Mesenchymal stem cell (in vitro differentiated cells and primary cell): Measurements from ENCODE around the gene RAB41.
"Not testable (repeated sequence)": the region's sequence is repeated elsewhere in the genome, so short reads cannot be mapped to it uniquely, and the experiment has no call there.

Experiments used
- DNase-seq: peaks from one replicate; pipeline ENCODE4 v3.0.0-alpha.2; 2013
- H2AFZ ChIP-seq: one replicate; pipeline ENCODE4 v1.6.1; 2013; ENCODE audit warnings: low read depth, mild to moderate bottlenecking, control low read depth, inconsistent platforms, low read length, moderate library complexity
- H2AK5ac ChIP-seq: 2 replicates; pipeline ENCODE4 v1.6.1; 2013; ENCODE audit warnings: low read length, moderate library complexity, mild to moderate bottlenecking, inconsistent platforms; ENCODE audit not compliant: severe bottlenecking
- H2BK120ac ChIP-seq: one replicate; pipeline ENCODE4 v1.6.1; 2013; ENCODE audit warnings: low read depth, mild to moderate bottlenecking, inconsistent platforms, low read length, moderate library complexity
- H2BK12ac ChIP-seq, 2 experiments: one replicate each; pipeline ENCODE4 v1.6.1; 2013; ENCODE audit warnings: inconsistent platforms in 2 of 2, low read length in 2 of 2, mild to moderate bottlenecking in 2 of 2, moderate library complexity in 2 of 2, control low read depth in 1 of 2
- H2BK15ac ChIP-seq: one replicate; pipeline ENCODE4 v1.6.1; 2013; ENCODE audit warnings: mild to moderate bottlenecking, low read depth, inconsistent platforms; ENCODE audit not compliant: poor library complexity, severe bottlenecking
- H2BK5ac ChIP-seq: 2 replicates; pipeline ENCODE4 v1.6.1; 2013; ENCODE audit warnings: low read depth, mild to moderate bottlenecking, low read length, control low read depth, inconsistent platforms; ENCODE audit not compliant: poor library complexity, severe bottlenecking
- H3K14ac ChIP-seq, 2 experiments: one replicate each; pipeline ENCODE4 v1.6.1; 2013; ENCODE audit warnings: inconsistent platforms in 2 of 2, low read length in 2 of 2, control low read depth in 1 of 2, mild to moderate bottlenecking in 1 of 2, moderate library complexity in 1 of 2
- H3K18ac ChIP-seq, 2 experiments: one replicate each; pipeline ENCODE4 v1.6.1; 2013; ENCODE audit warnings: inconsistent platforms in 2 of 2, low read length in 2 of 2, control low read depth in 1 of 2, low read depth in 1 of 2, mild to moderate bottlenecking in 1 of 2
- H3K23ac ChIP-seq, 2 experiments: one replicate each; pipeline ENCODE4 v1.6.1; 2013; ENCODE audit warnings: inconsistent platforms in 2 of 2, low read length in 2 of 2, mild to moderate bottlenecking in 2 of 2, moderate library complexity in 2 of 2, control low read depth in 1 of 2
- H3K27ac ChIP-seq: 2 replicates; pipeline ENCODE4 v1.5.1; 2013; ENCODE audit warnings: mild to moderate bottlenecking, moderate library complexity, low read length, control low read depth, inconsistent platforms; ENCODE audit not compliant: poor library complexity, severe bottlenecking
- H3K27me3 ChIP-seq, 2 experiments: 2 replicates each; pipeline versions ENCODE4 v1.6.1 to v1.7.0; 2013; ENCODE audit warnings: low read length in 2 of 2, mild to moderate bottlenecking in 2 of 2, moderate library complexity in 2 of 2, control low read depth in 1 of 2, inconsistent platforms in 1 of 2; ENCODE audit not compliant: control insufficient read depth in 1 of 2, insufficient read depth in 1 of 2
- H3K36me3 ChIP-seq, 2 experiments: 2 replicates each; pipeline versions ENCODE4 v1.6.1 to v1.7.0; 2013; ENCODE audit warnings: low read length in 2 of 2, control low read depth in 1 of 2, inconsistent platforms in 1 of 2, low read depth in 1 of 2, mild to moderate bottlenecking in 1 of 2; ENCODE audit not compliant: insufficient read depth in 2 of 2, control insufficient read depth in 1 of 2
- H3K4ac ChIP-seq, 2 experiments: one replicate each; pipeline ENCODE4 v1.6.1; 2013; ENCODE audit warnings: inconsistent platforms in 2 of 2, low read length in 2 of 2, mild to moderate bottlenecking in 2 of 2, moderate library complexity in 2 of 2, control low read depth in 1 of 2, low read depth in 1 of 2
- H3K4me1 ChIP-seq: 2 replicates; pipeline ENCODE4 v1.6.1; 2013; ENCODE audit warnings: low read depth, low read length, control low read depth; ENCODE audit not compliant: control insufficient read depth, insufficient read depth
- H3K4me2 ChIP-seq: 2 replicates; pipeline ENCODE4 v1.6.1; 2013; ENCODE audit warnings: low read length, mild to moderate bottlenecking, inconsistent platforms; ENCODE audit not compliant: poor library complexity, severe bottlenecking
- H3K4me3 ChIP-seq, 2 experiments: 2 replicates each; pipeline versions ENCODE4 v1.5.1 to v1.7.0; 2013; ENCODE audit warnings: low read length in 2 of 2, mild to moderate bottlenecking in 2 of 2, control low read depth in 1 of 2, low read depth in 1 of 2; ENCODE audit not compliant: insufficient read depth in 1 of 2
- H3K79me1 ChIP-seq: replicated peaks from 2 replicates; pipeline ENCODE4 v1.6.1; 2013; ENCODE audit warnings: mild to moderate bottlenecking, control low read depth, low read length, inconsistent platforms; ENCODE audit not compliant: poor library complexity, severe bottlenecking
- H3K9ac ChIP-seq: 2 replicates; pipeline ENCODE4 v1.7.0; 2013; ENCODE audit warnings: mild to moderate bottlenecking, low read length, moderate library complexity
- H3K9me3 ChIP-seq: 2 replicates; pipeline ENCODE4 v1.7.0; 2013; ENCODE audit warnings: mild to moderate bottlenecking, low read length; ENCODE audit not compliant: control insufficient read depth
- H4K8ac ChIP-seq: one replicate; pipeline ENCODE4 v1.6.1; 2013; ENCODE audit warnings: inconsistent platforms, mild to moderate bottlenecking, low read length, moderate library complexity
- H4K91ac ChIP-seq: one replicate; pipeline ENCODE4 v1.6.1; 2013; ENCODE audit warnings: mild to moderate bottlenecking, low read length, inconsistent platforms
- WGBS: methylation state at CpG from one replicate; pipeline ENCODE4 v1.1.7; 2013; ENCODE audit warnings: mixed read lengths; 5-methylcytosine and 5-hydroxymethylcytosine counted together

RAB41 gene

DNA sequence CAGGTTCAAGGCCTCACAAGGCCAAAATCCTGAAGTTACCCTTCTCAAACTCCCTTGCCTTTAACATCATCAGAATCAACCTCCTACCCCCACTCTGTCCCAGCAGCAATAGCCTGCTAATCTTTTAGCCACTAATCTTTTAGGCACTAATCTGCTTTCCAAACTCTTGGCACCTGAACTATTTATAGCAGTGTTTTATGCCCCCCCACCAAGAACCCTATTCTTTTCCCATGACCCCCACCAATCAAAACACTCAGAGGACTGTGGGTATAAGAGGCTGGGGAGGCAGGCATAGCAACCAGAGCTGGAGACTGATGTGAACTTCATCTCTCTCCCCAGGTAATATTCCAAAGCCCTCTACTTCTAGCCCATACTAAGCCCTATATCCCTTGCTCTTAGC, 13.9 kb upstream of the RAB41 start, which contains the start of gene ARR3:
TSS of gene ARR3 (plus strand) at position 301 of the 400 bp plus-strand sequence. CDS start 1,052 bp downstream, outside the sequence.
- H4K8ac ChIP-seq = no peak within 1 kb of the TSS
- H3K4me3 ChIP-seq = no peak within 1 kb of the TSS
- no peak within 1 kb of the TSS for H3K9ac ChIP-seq
- no peak within 1 kb of the TSS for H3K4ac ChIP-seq
- no peaks in the 10 kb centered on the region for H3K4me1 ChIP-seq
- no peak for DNase-seq
- no peaks in the 10 kb centered on the region for H3K36me3 ChIP-seq
- H2BK120ac ChIP-seq = no peak within 1 kb of the TSS
- no peak within 1 kb of the TSS for H2BK12ac ChIP-seq
- no peak within 1 kb of the TSS for H3K4me2 ChIP-seq
- no peak within 1 kb of the TSS for H2AK5ac ChIP-seq
- peaks cover 0 to 35% of the 10 kb centered on the region in 2 experiments for H3K27me3 ChIP-seq
- no peak within 1 kb of the TSS for H3K23ac ChIP-seq
- H4K91ac ChIP-seq = no peak within 1 kb of the TSS
- no peaks in the 10 kb centered on the region for H3K79me1 ChIP-seq
- peaks cover under 1% of the 10 kb centered on the region for H3K9me3 ChIP-seq
- no peak within 1 kb of the TSS for H3K18ac ChIP-seq
- H2AFZ ChIP-seq = no peak within 1 kb of the TSS
- no peak within 1 kb of the TSS for H3K27ac ChIP-seq
- no peak within 1 kb of the TSS for H2BK15ac ChIP-seq
- no peak within 1 kb of the TSS for H3K14ac ChIP-seq
- no peak within 1 kb of the TSS for H2BK5ac ChIP-seq

DNA sequence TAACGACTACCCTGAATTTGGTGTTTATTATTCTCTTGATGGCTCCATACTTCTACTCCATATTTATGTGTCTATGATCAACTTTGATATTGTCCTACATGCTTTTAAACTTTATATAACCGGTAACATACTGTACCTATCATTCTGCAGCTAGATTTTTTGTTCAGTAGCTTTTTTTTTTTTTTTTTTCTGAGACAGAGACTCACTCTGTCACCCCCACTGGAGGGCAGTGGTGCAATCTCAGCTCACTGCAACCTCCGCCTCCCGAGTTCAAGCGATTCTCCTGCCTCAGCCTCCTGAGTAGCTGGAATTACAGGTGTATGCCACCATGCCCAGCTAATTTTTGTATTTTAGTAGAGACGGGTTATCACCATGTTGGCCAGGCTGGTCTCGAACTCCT, 7.9 kb upstream of the RAB41 start:
- H4K8ac ChIP-seq, H3K23ac ChIP-seq, H2BK15ac ChIP-seq, H2BK12ac ChIP-seq, H3K36me3 ChIP-seq, H2AFZ ChIP-seq, H3K79me1 ChIP-seq, H3K4ac ChIP-seq, H3K4me3 ChIP-seq, H2BK120ac ChIP-seq, H4K91ac ChIP-seq, H3K4me1 ChIP-seq, H3K14ac ChIP-seq, H3K9ac ChIP-seq, H3K18ac ChIP-seq, H3K27ac ChIP-seq, H3K9me3 ChIP-seq, H3K4me2 ChIP-seq, DNase-seq, H2BK5ac ChIP-seq, H2AK5ac ChIP-seq: not testable (repeated sequence)
- peaks cover 0 to 23% of the 10 kb centered on the region in 2 experiments for H3K27me3 ChIP-seq
- 81% methylated on average over 6 of the region's 7 CpGs for WGBS

DNA sequence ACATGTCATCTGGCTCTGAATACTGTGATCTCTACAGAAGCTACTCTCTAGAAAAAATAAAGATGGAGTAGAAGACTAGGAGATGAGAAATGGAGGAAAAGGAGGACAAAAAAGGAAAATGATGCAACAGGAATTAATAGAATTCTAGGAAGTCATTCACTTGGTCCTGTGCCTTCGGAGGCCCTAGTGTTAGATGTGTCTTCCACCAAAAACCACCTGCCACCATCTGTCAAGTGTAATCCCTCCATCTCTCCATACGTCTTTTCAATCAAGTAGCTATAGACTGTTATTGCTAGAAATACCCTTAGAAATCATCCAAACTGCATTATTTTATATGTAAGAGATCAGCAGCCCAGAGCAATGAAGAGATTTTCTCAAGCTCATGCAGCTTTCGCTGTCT, 2.9 kb upstream of the RAB41 start:
- H2BK12ac ChIP-seq = no peak overlapping the region
- no peak overlapping the region for H3K14ac ChIP-seq
- no peak overlapping the region for H3K23ac ChIP-seq
- H3K18ac ChIP-seq = no peak overlapping the region
- no peak overlapping the region for H3K4me3 ChIP-seq
- no peak overlapping the region for H3K4me2 ChIP-seq
- H3K27me3 ChIP-seq = peaks cover 0 to 8% of the 10 kb centered on the region in 2 experiments
- peaks cover 5 to 14% of the 10 kb centered on the region in 2 experiments for H3K36me3 ChIP-seq
- H3K4me1 ChIP-seq = no peaks in the 10 kb centered on the region
- H3K4ac ChIP-seq = no peak overlapping the region
- H3K79me1 ChIP-seq = no peaks in the 10 kb centered on the region
- H3K9me3 ChIP-seq = no peaks in the 10 kb centered on the region
- H2AK5ac ChIP-seq = no peak overlapping the region
- H4K8ac ChIP-seq = no peak overlapping the region
- H2AFZ ChIP-seq = no peak overlapping the region
- no peak for DNase-seq
- no peak overlapping the region for H2BK5ac ChIP-seq
- WGBS = no CpG with 5 or more reads among the region's 3 CpGs
- no peak overlapping the region for H2BK120ac ChIP-seq
- H3K27ac ChIP-seq = no peak overlapping the region
- H3K9ac ChIP-seq = no peak overlapping the region
- H2BK15ac ChIP-seq = no peak overlapping the region
- no peak overlapping the region for H4K91ac ChIP-seq

DNA sequence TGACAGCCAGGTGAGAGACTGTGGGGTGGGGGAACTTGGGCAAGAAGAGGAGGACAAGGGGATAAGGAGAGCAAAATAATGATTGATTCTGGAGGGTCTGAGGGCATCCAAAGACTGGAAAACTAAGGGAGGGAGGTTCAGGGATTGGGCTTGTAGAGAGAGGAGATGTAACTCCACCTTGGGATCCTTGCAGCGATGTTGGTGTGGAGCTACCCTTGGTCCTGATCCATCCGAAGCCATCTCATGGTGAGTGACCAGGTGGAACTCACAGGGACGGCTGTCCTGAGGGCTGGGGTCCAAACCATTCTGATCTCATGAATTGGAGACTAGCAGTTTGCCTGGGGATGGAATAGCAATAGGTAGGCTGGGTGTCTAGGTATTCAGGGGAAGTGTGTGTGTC, 1.4 kb upstream of the RAB41 start:
- H2BK120ac ChIP-seq = no peak overlapping the region
- H3K9me3 ChIP-seq = no peaks in the 10 kb centered on the region
- no peak overlapping the region for H4K91ac ChIP-seq
- no peak for DNase-seq
- no peak overlapping the region for H2AFZ ChIP-seq
- no peak overlapping the region for H3K9ac ChIP-seq
- H3K4ac ChIP-seq = no peak overlapping the region
- no peak overlapping the region for H3K18ac ChIP-seq
- H2BK12ac ChIP-seq = no peak overlapping the region
- WGBS = 85% methylated on average over 3 of the region's 3 CpGs
- H3K4me2 ChIP-seq = no peak overlapping the region
- H2BK5ac ChIP-seq = no peak overlapping the region
- H3K27me3 ChIP-seq = peaks cover 0 to 13% of the 10 kb centered on the region in 2 experiments
- peaks cover 5 to 25% of the 10 kb centered on the region in 2 experiments for H3K36me3 ChIP-seq
- H3K14ac ChIP-seq = no peak overlapping the region
- no peak overlapping the region for H2AK5ac ChIP-seq
- no peak overlapping the region for H3K4me3 ChIP-seq
- H2BK15ac ChIP-seq = no peak overlapping the region
- H3K4me1 ChIP-seq = no peaks in the 10 kb centered on the region
- H3K79me1 ChIP-seq = no peaks in the 10 kb centered on the region
- H3K27ac ChIP-seq = no peak overlapping the region
- H3K23ac ChIP-seq = no peak overlapping the region
- no peak overlapping the region for H4K8ac ChIP-seq
